Mesenchymal stem cell (in vitro differentiated cells and primary cell): ENCODE results near the gene RNASEL.

Experiments
- DNase-seq: peaks from one replicate; pipeline ENCODE4 v3.0.0-alpha.2; 2013
- H2AFZ ChIP-seq: one replicate; pipeline ENCODE4 v1.6.1; 2013; ENCODE audit warnings: low read depth, mild to moderate bottlenecking, control low read depth, inconsistent platforms, low read length, moderate library complexity
- H2AK5ac ChIP-seq: 2 replicates; pipeline ENCODE4 v1.6.1; 2013; ENCODE audit warnings: low read length, moderate library complexity, mild to moderate bottlenecking, inconsistent platforms; ENCODE audit not compliant: severe bottlenecking
- H2BK120ac ChIP-seq: one replicate; pipeline ENCODE4 v1.6.1; 2013; ENCODE audit warnings: low read depth, mild to moderate bottlenecking, inconsistent platforms, low read length, moderate library complexity
- H2BK12ac ChIP-seq, 2 experiments: one replicate each; pipeline ENCODE4 v1.6.1; 2013; ENCODE audit warnings: inconsistent platforms in 2 of 2, low read length in 2 of 2, mild to moderate bottlenecking in 2 of 2, moderate library complexity in 2 of 2, control low read depth in 1 of 2
- H2BK15ac ChIP-seq: one replicate; pipeline ENCODE4 v1.6.1; 2013; ENCODE audit warnings: mild to moderate bottlenecking, low read depth, inconsistent platforms; ENCODE audit not compliant: poor library complexity, severe bottlenecking
- H2BK5ac ChIP-seq: 2 replicates; pipeline ENCODE4 v1.6.1; 2013; ENCODE audit warnings: low read depth, mild to moderate bottlenecking, low read length, control low read depth, inconsistent platforms; ENCODE audit not compliant: poor library complexity, severe bottlenecking
- H3K14ac ChIP-seq, 2 experiments: one replicate each; pipeline ENCODE4 v1.6.1; 2013; ENCODE audit warnings: inconsistent platforms in 2 of 2, low read length in 2 of 2, control low read depth in 1 of 2, mild to moderate bottlenecking in 1 of 2, moderate library complexity in 1 of 2
- H3K18ac ChIP-seq, 2 experiments: one replicate each; pipeline ENCODE4 v1.6.1; 2013; ENCODE audit warnings: inconsistent platforms in 2 of 2, low read length in 2 of 2, control low read depth in 1 of 2, low read depth in 1 of 2, mild to moderate bottlenecking in 1 of 2
- H3K23ac ChIP-seq, 2 experiments: one replicate each; pipeline ENCODE4 v1.6.1; 2013; ENCODE audit warnings: inconsistent platforms in 2 of 2, low read length in 2 of 2, mild to moderate bottlenecking in 2 of 2, moderate library complexity in 2 of 2, control low read depth in 1 of 2
- H3K27ac ChIP-seq: 2 replicates; pipeline ENCODE4 v1.5.1; 2013; ENCODE audit warnings: mild to moderate bottlenecking, moderate library complexity, low read length, control low read depth, inconsistent platforms; ENCODE audit not compliant: poor library complexity, severe bottlenecking
- H3K27me3 ChIP-seq, 2 experiments: 2 replicates each; pipeline versions ENCODE4 v1.6.1 to v1.7.0; 2013; ENCODE audit warnings: low read length in 2 of 2, mild to moderate bottlenecking in 2 of 2, moderate library complexity in 2 of 2, control low read depth in 1 of 2, inconsistent platforms in 1 of 2; ENCODE audit not compliant: control insufficient read depth in 1 of 2, insufficient read depth in 1 of 2
- H3K36me3 ChIP-seq, 2 experiments: 2 replicates each; pipeline versions ENCODE4 v1.6.1 to v1.7.0; 2013; ENCODE audit warnings: low read length in 2 of 2, control low read depth in 1 of 2, inconsistent platforms in 1 of 2, low read depth in 1 of 2, mild to moderate bottlenecking in 1 of 2; ENCODE audit not compliant: insufficient read depth in 2 of 2, control insufficient read depth in 1 of 2
- H3K4ac ChIP-seq, 2 experiments: one replicate each; pipeline ENCODE4 v1.6.1; 2013; ENCODE audit warnings: inconsistent platforms in 2 of 2, low read length in 2 of 2, mild to moderate bottlenecking in 2 of 2, moderate library complexity in 2 of 2, control low read depth in 1 of 2, low read depth in 1 of 2
- H3K4me1 ChIP-seq: 2 replicates; pipeline ENCODE4 v1.6.1; 2013; ENCODE audit warnings: low read depth, low read length, control low read depth; ENCODE audit not compliant: control insufficient read depth, insufficient read depth
- H3K4me2 ChIP-seq: 2 replicates; pipeline ENCODE4 v1.6.1; 2013; ENCODE audit warnings: low read length, mild to moderate bottlenecking, inconsistent platforms; ENCODE audit not compliant: poor library complexity, severe bottlenecking
- H3K4me3 ChIP-seq, 2 experiments: 2 replicates each; pipeline versions ENCODE4 v1.5.1 to v1.7.0; 2013; ENCODE audit warnings: low read length in 2 of 2, mild to moderate bottlenecking in 2 of 2, control low read depth in 1 of 2, low read depth in 1 of 2; ENCODE audit not compliant: insufficient read depth in 1 of 2
- H3K79me1 ChIP-seq: replicated peaks from 2 replicates; pipeline ENCODE4 v1.6.1; 2013; ENCODE audit warnings: mild to moderate bottlenecking, control low read depth, low read length, inconsistent platforms; ENCODE audit not compliant: poor library complexity, severe bottlenecking
- H3K9ac ChIP-seq: 2 replicates; pipeline ENCODE4 v1.7.0; 2013; ENCODE audit warnings: mild to moderate bottlenecking, low read length, moderate library complexity
- H3K9me3 ChIP-seq: 2 replicates; pipeline ENCODE4 v1.7.0; 2013; ENCODE audit warnings: mild to moderate bottlenecking, low read length; ENCODE audit not compliant: control insufficient read depth
- H4K8ac ChIP-seq: one replicate; pipeline ENCODE4 v1.6.1; 2013; ENCODE audit warnings: inconsistent platforms, mild to moderate bottlenecking, low read length, moderate library complexity
- H4K91ac ChIP-seq: one replicate; pipeline ENCODE4 v1.6.1; 2013; ENCODE audit warnings: mild to moderate bottlenecking, low read length, inconsistent platforms
- WGBS: methylation state at CpG from one replicate; pipeline ENCODE4 v1.1.7; 2013; ENCODE audit warnings: mixed read lengths; 5-methylcytosine and 5-hydroxymethylcytosine counted together

RNASEL gene

GRCh38 chr1:182611787-182612186, 22.7 kb upstream of the RNASEL start:
- Histone ChIP-seq H3K4me2 (no peak overlapping the region), H2BK12ac (peak overlapping the region in 1 of 2 experiments; percentile 85)

GRCh38 chr1:182611326-182611725, 22.3 kb upstream of the RNASEL start:
- no peaks in the 10 kb centered on the region for H3K79me1 ChIP-seq
- H3K4me1 ChIP-seq = peaks cover 16% of the 10 kb centered on the region
- no peak for DNase-seq
- H2BK15ac ChIP-seq = peak overlapping the region; percentile 4
- peak overlapping the region in 1 of 2 experiments; percentile 59 for H2BK12ac ChIP-seq
- no peak overlapping the region for H3K27ac ChIP-seq
- H2AFZ ChIP-seq = no peak overlapping the region
- peak overlapping the region; percentile 35 for H4K91ac ChIP-seq
- H2AK5ac ChIP-seq = no peak overlapping the region
- H3K36me3 ChIP-seq = no peaks in the 10 kb centered on the region
- no peaks in the 10 kb centered on the region for H3K9me3 ChIP-seq
- no peak overlapping the region for H4K8ac ChIP-seq
- WGBS = 67% methylated on average over 1 of the region's 1 CpG
- H3K4ac ChIP-seq = no peak overlapping the region
- H2BK120ac ChIP-seq = no peak overlapping the region
- no peak overlapping the region for H3K9ac ChIP-seq
- H3K14ac ChIP-seq = peak overlapping the region in 1 of 2 experiments; percentile 20
- no peak overlapping the region for H3K23ac ChIP-seq
- H3K18ac ChIP-seq = peak overlapping the region in 1 of 2 experiments; percentile 21
- no peak overlapping the region for H3K4me2 ChIP-seq
- peaks cover 4 to 46% of the 10 kb centered on the region in 2 experiments for H3K27me3 ChIP-seq
- H3K4me3 ChIP-seq = no peak overlapping the region
- H2BK5ac ChIP-seq = no peak overlapping the region

More at GRCh38 chr1:182611787-182612186, 22.7 kb upstream of the RNASEL start:
- no peak for DNase-seq
- H3K4me1 ChIP-seq = peaks cover 17% of the 10 kb centered on the region
- H2BK5ac ChIP-seq = no peak overlapping the region
- H3K23ac ChIP-seq = no peak overlapping the region
- H3K27ac ChIP-seq = no peak overlapping the region
- no peak overlapping the region for H4K8ac ChIP-seq
- no peak overlapping the region for H4K91ac ChIP-seq
- no peak overlapping the region for H3K9ac ChIP-seq
- no peak overlapping the region for H3K14ac ChIP-seq
- H3K9me3 ChIP-seq = no peaks in the 10 kb centered on the region
- no peaks in the 10 kb centered on the region for H3K79me1 ChIP-seq
- peak overlapping the region in 1 of 2 experiments; percentile 45 for H3K18ac ChIP-seq
- no peak overlapping the region for H2BK120ac ChIP-seq
- no peak overlapping the region for H3K4ac ChIP-seq
- H2BK15ac ChIP-seq = no peak overlapping the region
- peaks cover 4 to 49% of the 10 kb centered on the region in 2 experiments for H3K27me3 ChIP-seq
- H2AK5ac ChIP-seq = no peak overlapping the region
- 67% methylated on average over 8 of the region's 8 CpGs for WGBS
- no peak overlapping the region for H2AFZ ChIP-seq
- H3K36me3 ChIP-seq = no peaks in the 10 kb centered on the region
- H3K4me3 ChIP-seq = peak overlapping the region in 1 of 2 experiments; percentile 14

DNA sequence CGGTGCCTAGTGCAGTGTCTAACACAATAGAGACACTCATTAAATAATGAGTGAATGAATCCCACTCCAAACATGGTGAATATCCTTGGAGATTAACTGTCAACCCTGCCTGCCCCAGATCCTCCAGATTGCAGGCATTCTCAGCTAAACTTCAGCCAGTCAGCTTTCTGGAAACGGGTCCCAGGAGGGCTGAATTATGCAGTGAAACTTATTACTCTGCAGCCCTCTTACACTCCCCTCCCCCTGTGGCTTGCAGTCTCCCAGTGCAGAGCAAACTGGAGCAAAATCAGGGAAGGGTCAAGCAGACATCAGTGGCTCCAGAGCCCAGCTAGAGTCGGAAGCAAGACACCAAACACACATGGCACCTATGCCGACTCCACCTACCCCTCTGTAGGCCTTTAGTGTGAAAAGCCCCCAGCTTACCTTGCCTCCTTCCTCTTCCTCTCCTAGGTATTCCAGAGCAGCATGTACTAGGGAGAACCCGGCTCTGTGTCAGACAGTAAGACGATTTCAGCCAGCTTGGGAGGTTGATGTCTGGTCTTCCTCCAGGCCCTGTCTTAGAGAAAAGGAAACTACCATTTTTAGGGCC, 21.6 kb upstream of the RNASEL start:
- H2BK120ac ChIP-seq = no peak overlapping the region
- no peak overlapping the region for H3K9ac ChIP-seq
- no peak overlapping the region for H3K27ac ChIP-seq
- H2BK5ac ChIP-seq = peak overlapping the region; percentile 32
- H2AFZ ChIP-seq = no peak overlapping the region
- no peak for DNase-seq
- no peaks in the 10 kb centered on the region for H3K36me3 ChIP-seq
- no peak overlapping the region for H3K23ac ChIP-seq
- H2AK5ac ChIP-seq = no peak overlapping the region
- no peak overlapping the region for H2BK15ac ChIP-seq
- H2BK12ac ChIP-seq = peak overlapping the region; percentile 38 to 78
- no peak overlapping the region for H3K4me2 ChIP-seq
- no peak overlapping the region for H3K4ac ChIP-seq
- H3K4me3 ChIP-seq = no peak overlapping the region
- peaks cover 13% of the 10 kb centered on the region for H3K4me1 ChIP-seq
- no peak overlapping the region for H4K8ac ChIP-seq
- H3K27me3 ChIP-seq = peaks cover 4 to 44% of the 10 kb centered on the region in 2 experiments
- no peaks in the 10 kb centered on the region for H3K79me1 ChIP-seq
- peak overlapping the region; percentile 30 to 55 for H3K18ac ChIP-seq
- no peaks in the 10 kb centered on the region for H3K9me3 ChIP-seq
- peak overlapping the region; percentile 11 for H4K91ac ChIP-seq
- WGBS = 55% methylated on average over 6 of the region's 6 CpGs
- peak overlapping the region in 1 of 2 experiments; percentile 7 for H3K14ac ChIP-seq

GRCh38 chr1:182608845-182609610, 20.0 kb upstream of the RNASEL start:
- Histone ChIP-seq H2AFZ (no peak overlapping the region), H3K18ac (peak overlapping the region; percentile 45 to 49), H3K4me1 (peaks cover 9% of the 10 kb centered on the region), H3K14ac (no peak overlapping the region), H2BK12ac (peak overlapping the region; percentile 73 to 79), H4K91ac (peak overlapping the region; percentile 70), H3K4me2 (no peak overlapping the region), H2BK5ac (no peak overlapping the region), H2AK5ac (no peak overlapping the region), H3K9ac (no peak overlapping the region), H3K23ac (no peak overlapping the region), H3K79me1 (no peaks in the 10 kb centered on the region), H3K4ac (peak overlapping the region in 1 of 2 experiments; percentile 47), H2BK120ac (no peak overlapping the region), H3K9me3 (no peaks in the 10 kb centered on the region), H3K4me3 (no peak overlapping the region), H4K8ac (peak overlapping the region; percentile 69), H3K27me3 (peaks cover 12 to 58% of the 10 kb centered on the region in 2 experiments), H3K27ac (no peak overlapping the region), H2BK15ac (peak overlapping the region; percentile 71), H3K36me3 (no peaks in the 10 kb centered on the region)
- peak; percentile 93 for DNase-seq
- 79% methylated on average over 9 of the region's 9 CpGs for WGBS
